Progenitor cell of endocrine pancreas (in vitro differentiated cells): Measurements from ENCODE around the gene PDE6B. TPM values are rescaled to one million over a fixed set of nuclear protein-coding genes. Genes with fewer than 3 reads are reported as not detected.

Experiments used
- DNase-seq: peaks from one replicate; pipeline ENCODE4 v3.0.0; 2021; ENCODE audit warnings: low spot score; ENCODE audit not compliant: unreplicated experiment
- H3K27ac Mint-ChIP-seq: 2 replicates; pipeline ENCODE4 v1.8.0; 2021; ENCODE audit warnings: mild to moderate bottlenecking, moderate library complexity, mixed read lengths
- H3K27me3 Mint-ChIP-seq: 2 replicates; pipeline ENCODE4 v1.8.0; 2021; ENCODE audit warnings: mixed read lengths
- H3K36me3 Mint-ChIP-seq: 2 replicates; pipeline ENCODE4 v1.8.0; 2022; ENCODE audit warnings: mixed read lengths; ENCODE audit not compliant: insufficient read depth
- H3K4me1 Mint-ChIP-seq: 2 replicates; pipeline ENCODE4 v1.8.0; 2021; ENCODE audit warnings: low read depth, mixed read lengths
- H3K4me3 Mint-ChIP-seq: 2 replicates; pipeline ENCODE4 v1.8.0; 2021; ENCODE audit warnings: low read depth, mild to moderate bottlenecking, moderate library complexity, mixed read lengths
- H3K9me3 Mint-ChIP-seq: 2 replicates; pipeline ENCODE4 v1.8.0; 2021; ENCODE audit warnings: low read depth, mixed read lengths
- CTCF ChIP-seq: fragments of 200-600 bp; sonication (generic); IDR thresholded peaks from one replicate; pipeline ENCODE4 v1.5.0; 2021; ENCODE audit warnings: antibody characterized with exemption, mild to moderate bottlenecking; ENCODE audit not compliant: unreplicated experiment
- long read RNA-seq: library from polyadenylated mRNA; unstranded; transcript quantifications from one replicate; pipeline ENCODE4 v2.0.0, GENCODE V29; 2020
- total RNA-seq: library from RNA; stranded (reverse); gene quantifications from 2 replicates; pipeline ENCODE4 v1.2.1, GENCODE V29; 2021

Gene PDE6B
- 10.4 TPM in 2 replicates for total RNA-seq
- long read RNA-seq, partial matches to known transcripts, result 2 of 5 reads
- long read RNA-seq, other reads (novel, unspliced or antisense), result 2 of 5 reads

DNA sequence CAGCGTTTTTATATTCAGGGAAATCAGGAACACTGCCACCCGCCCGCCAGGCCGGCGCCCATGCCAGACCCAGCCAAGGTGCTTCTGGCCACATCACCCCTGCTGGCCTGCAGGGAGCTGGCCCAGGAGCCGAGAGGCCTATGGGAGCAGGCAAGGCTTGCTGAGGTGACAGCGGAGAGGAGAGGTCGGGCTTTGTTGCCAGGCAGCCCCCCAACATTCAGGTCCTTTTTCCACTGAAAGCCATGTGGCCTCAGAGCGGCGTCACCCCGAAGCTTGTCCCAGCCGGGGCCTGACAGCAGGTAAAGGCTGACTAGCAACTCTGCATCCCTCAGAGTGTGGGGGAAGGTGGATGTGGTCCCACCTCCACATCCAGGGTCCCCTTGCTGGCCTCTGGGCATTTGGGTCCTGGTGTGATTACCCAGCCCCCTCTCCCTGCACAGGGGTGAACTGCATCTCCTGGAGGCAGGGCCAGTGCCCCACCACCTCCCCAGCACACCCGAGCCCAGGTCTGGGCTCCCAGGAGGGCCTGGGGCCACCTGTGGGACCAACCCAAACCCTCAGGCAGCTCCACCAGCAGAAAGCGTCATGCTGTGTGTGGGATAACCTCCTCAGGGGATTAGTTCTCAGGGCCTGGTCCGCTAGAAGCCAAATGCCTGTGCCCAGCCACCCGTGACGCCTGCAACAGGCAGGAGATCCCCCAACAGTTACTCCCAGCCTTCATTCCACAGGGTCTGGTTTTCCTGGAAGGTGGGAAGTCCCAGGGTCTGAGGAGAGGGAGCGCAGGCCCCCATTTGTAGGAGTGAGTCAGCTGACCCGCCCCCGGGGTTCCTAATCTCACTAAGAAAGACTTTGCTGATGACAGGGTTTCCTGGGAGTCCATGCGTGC lies at the start of gene PDE6B:
TSS of gene PDE6B (plus strand) at position 869 of the 886 bp plus-strand sequence. CDS start 54 bp downstream, outside the sequence.
- DNase-seq, result no peak
- TF ChIP-seq CTCF, result no peak
- Mint-ChIP-seq H3K27ac (no peak within 1 kb of the TSS), H3K36me3 (no peaks in the 10 kb centered on the region), H3K27me3 (peaks cover 30% of the 10 kb centered on the region), H3K4me3 (no peak within 1 kb of the TSS), H3K9me3 (no peaks in the 10 kb centered on the region), H3K4me1 (peaks cover 2% of the 10 kb centered on the region)

GRCh38 chr4:576245-576821 lies 49.0 kb upstream of the PDE6B start, which contains the start of gene TMEM271:
TSS of gene TMEM271 (minus strand) at chr4:576295. CDS start at chr4:576062, 233 bp downstream.
- Mint-ChIP-seq H3K9me3 (no peaks in the 10 kb centered on the region), H3K27ac (no peak within 1 kb of the TSS), H3K36me3 (no peaks in the 10 kb centered on the region), H3K4me1 (peaks cover 6% of the 10 kb centered on the region), H3K27me3 (peaks cover 75% of the 10 kb centered on the region), H3K4me3 (no peak within 1 kb of the TSS)
- TF ChIP-seq CTCF, result no peak
- DNase-seq, result no peak

- TF ChIP-seq CTCF, result no peak
- Mint-ChIP-seq H3K27me3 (peaks cover 74% of the 10 kb centered on the region), H3K4me1 (peaks cover 6% of the 10 kb centered on the region), H3K36me3 (no peaks in the 10 kb centered on the region), H3K27ac (no peak overlapping the region), H3K9me3 (no peaks in the 10 kb centered on the region), H3K4me3 (no peak overlapping the region)
- no peak for DNase-seq
These were observed 48.3 kb upstream of the PDE6B start for GRCh38 chr4:576991-577498.

- H3K27ac Mint-ChIP-seq, result no peak overlapping the region
- peaks cover 70% of the 10 kb centered on the region for H3K27me3 Mint-ChIP-seq
- TF ChIP-seq CTCF, result no peak
- no peak for DNase-seq
- H3K4me3 Mint-ChIP-seq, result peak overlapping the region; percentile 16
- peaks cover 6% of the 10 kb centered on the region for H3K4me1 Mint-ChIP-seq
- no peaks in the 10 kb centered on the region for H3K36me3 Mint-ChIP-seq
- no peaks in the 10 kb centered on the region for H3K9me3 Mint-ChIP-seq
These were observed 47.6 kb upstream of the PDE6B start for GRCh38 chr4:577499-578450.
